Trophoblast cell (in vitro differentiated cells and primary cell): ENCODE results near the gene CPED1.

Experiments
- DNase-seq, 2 donors: peaks; one replicate each; pipeline ENCODE4 v3.0.0-alpha.2; 2016
- H2AFZ ChIP-seq: 2 replicates; pipeline ENCODE4 v1.6.1; 2013; ENCODE audit warnings: low read length, moderate library complexity, mild to moderate bottlenecking; ENCODE audit not compliant: insufficient read depth, poor library complexity
- H2AK5ac ChIP-seq: 2 replicates; pipeline ENCODE4 v1.6.1; 2013; ENCODE audit warnings: mild to moderate bottlenecking, low read length
- H2BK120ac ChIP-seq: 2 replicates; pipeline ENCODE4 v1.6.1; 2013; ENCODE audit warnings: low read length, mild to moderate bottlenecking, moderate library complexity; ENCODE audit not compliant: insufficient read depth, poor library complexity
- H2BK12ac ChIP-seq: 2 replicates; pipeline ENCODE4 v1.6.1; 2013; ENCODE audit warnings: mild to moderate bottlenecking, low read length, moderate library complexity
- H2BK5ac ChIP-seq: 2 replicates; pipeline ENCODE4 v1.6.1; 2013; ENCODE audit warnings: low read length, low read depth, moderate library complexity, mild to moderate bottlenecking; ENCODE audit not compliant: poor library complexity
- H3K14ac ChIP-seq: 2 replicates; pipeline ENCODE4 v1.6.1; 2013; ENCODE audit warnings: mild to moderate bottlenecking, low read length
- H3K18ac ChIP-seq: 2 replicates; pipeline ENCODE4 v1.6.1; 2013; ENCODE audit warnings: mild to moderate bottlenecking, low read length
- H3K23ac ChIP-seq: 2 replicates; pipeline ENCODE4 v1.6.1; 2013; ENCODE audit warnings: low read length
- H3K27ac ChIP-seq: 2 replicates; pipeline ENCODE4 v1.5.1; 2013; ENCODE audit warnings: low read depth, mild to moderate bottlenecking, inconsistent platforms, low read length, moderate library complexity
- H3K27me3 ChIP-seq: 2 replicates; pipeline ENCODE4 v1.6.1; 2013; ENCODE audit warnings: inconsistent platforms, mild to moderate bottlenecking, low read length, moderate library complexity; ENCODE audit not compliant: insufficient read depth
- H3K36me3 ChIP-seq, 2 experiments: 1 replicate in 1 of 2; 2 replicates in 1 of 2; pipeline ENCODE4 v1.6.1; 2013; ENCODE audit warnings: low read length in 2 of 2, mild to moderate bottlenecking in 2 of 2, moderate library complexity in 1 of 2; ENCODE audit not compliant: insufficient read depth in 2 of 2, control insufficient read depth in 1 of 2
- H3K4ac ChIP-seq: 2 replicates; pipeline ENCODE4 v1.6.1; 2013; ENCODE audit warnings: low read depth, mild to moderate bottlenecking, low read length, moderate library complexity
- H3K4me1 ChIP-seq, 2 experiments: 1 replicate in 1 of 2; 2 replicates in 1 of 2; pipeline ENCODE4 v1.6.1; 2013; ENCODE audit warnings: low read length in 2 of 2, mild to moderate bottlenecking in 2 of 2, moderate library complexity in 1 of 2; ENCODE audit not compliant: insufficient read depth in 2 of 2, control insufficient read depth in 1 of 2
- H3K4me2 ChIP-seq: 2 replicates; pipeline ENCODE4 v1.6.1; 2013; ENCODE audit warnings: inconsistent platforms, mild to moderate bottlenecking, low read length, moderate library complexity
- H3K4me3 ChIP-seq: 2 replicates; pipeline ENCODE4 v1.5.1; 2013; ENCODE audit warnings: mild to moderate bottlenecking, low read depth, low read length, inconsistent platforms
- H3K79me1 ChIP-seq: one replicate; pipeline ENCODE4 v1.6.1; 2013; ENCODE audit warnings: low read length
- H3K79me2 ChIP-seq: 2 replicates; pipeline ENCODE4 v1.6.1; 2013; ENCODE audit warnings: low read length, mild to moderate bottlenecking; ENCODE audit not compliant: control insufficient read depth, insufficient read depth, poor library complexity
- H3K9ac ChIP-seq: 2 replicates; pipeline ENCODE4 v1.6.1; 2013; ENCODE audit warnings: mild to moderate bottlenecking, low read length
- H3K9me3 ChIP-seq: 2 replicates; pipeline ENCODE4 v1.6.1; 2013; ENCODE audit warnings: low read depth, mild to moderate bottlenecking, control low read depth, inconsistent platforms, low read length; ENCODE audit not compliant: insufficient read depth
- H4K12ac ChIP-seq: 2 replicates; pipeline ENCODE4 v1.6.1; 2013; ENCODE audit warnings: low read depth, mild to moderate bottlenecking, low read length, moderate library complexity
- H4K8ac ChIP-seq: 2 replicates; pipeline ENCODE4 v1.6.1; 2013; ENCODE audit warnings: low read depth, mild to moderate bottlenecking, low read length, moderate library complexity
- H4K91ac ChIP-seq: one replicate; pipeline ENCODE4 v1.6.1; 2013; ENCODE audit warnings: low read depth, mild to moderate bottlenecking, low read length, moderate library complexity
- WGBS: extraction: QIAGEN DNeasy Blood & Tissue Kit; methylation state at CpG from one replicate; pipeline ENCODE4 v1.1.7; 2013; ENCODE audit warnings: missing lambda C conversion rate; ENCODE audit not compliant: insufficient read length, insufficient coverage; ENCODE audit errors: extremely low coverage; 5-methylcytosine and 5-hydroxymethylcytosine counted together

Gene CPED1

GRCh38 chr7:121078701-121079227, 90.3 kb downstream of the CPED1 start:
- no peak overlapping the region for H3K14ac ChIP-seq
- no peaks in the 10 kb centered on the region for H3K27me3 ChIP-seq
- no peak overlapping the region for H3K23ac ChIP-seq
- H3K18ac ChIP-seq: no peak overlapping the region
- no peak overlapping the region for H4K91ac ChIP-seq
- no peaks in the 10 kb centered on the region for H3K79me2 ChIP-seq
- no peak overlapping the region for H3K27ac ChIP-seq
- H3K4ac ChIP-seq: no peak overlapping the region
- no peak overlapping the region for H4K8ac ChIP-seq
- no peak overlapping the region for H2BK12ac ChIP-seq
- H3K9ac ChIP-seq: no peak overlapping the region
- WGBS: no CpG with 5 or more reads among the region's 2 CpGs
- H3K79me1 ChIP-seq: no peaks in the 10 kb centered on the region
- no peaks in the 10 kb centered on the region for H3K9me3 ChIP-seq
- no peaks in the 10 kb centered on the region for H3K4me1 ChIP-seq
- no peaks in the 10 kb centered on the region for H3K36me3 ChIP-seq
- H2AFZ ChIP-seq: no peak overlapping the region
- no peak for DNase-seq
- no peak overlapping the region for H2AK5ac ChIP-seq
- H2BK5ac ChIP-seq: no peak overlapping the region
- H4K12ac ChIP-seq: no peak overlapping the region
- H2BK120ac ChIP-seq: no peak overlapping the region
- H3K4me2 ChIP-seq: no peak overlapping the region
- H3K4me3 ChIP-seq: no peak overlapping the region

GRCh38 chr7:121079425-121080169, 91.1 kb downstream of the CPED1 start:
- H3K79me2 ChIP-seq: no peaks in the 10 kb centered on the region
- no peak overlapping the region for H2AK5ac ChIP-seq
- H3K27me3 ChIP-seq: no peaks in the 10 kb centered on the region
- H3K4me2 ChIP-seq: no peak overlapping the region
- no peak overlapping the region for H4K12ac ChIP-seq
- H2BK5ac ChIP-seq: no peak overlapping the region
- no peak overlapping the region for H3K27ac ChIP-seq
- no peak overlapping the region for H3K4ac ChIP-seq
- H2BK12ac ChIP-seq: no peak overlapping the region
- H3K4me3 ChIP-seq: no peak overlapping the region
- no peak overlapping the region for H4K8ac ChIP-seq
- H2AFZ ChIP-seq: no peak overlapping the region
- H3K9ac ChIP-seq: no peak overlapping the region
- no peak overlapping the region for H4K91ac ChIP-seq
- DNase-seq: no peak
- H3K23ac ChIP-seq: no peak overlapping the region
- no peaks in the 10 kb centered on the region for H3K9me3 ChIP-seq
- no peak overlapping the region for H3K18ac ChIP-seq
- H3K36me3 ChIP-seq: no peaks in the 10 kb centered on the region
- H3K14ac ChIP-seq: no peak overlapping the region
- no peaks in the 10 kb centered on the region for H3K4me1 ChIP-seq
- WGBS: no CpG with 5 or more reads among the region's 5 CpGs
- no peak overlapping the region for H2BK120ac ChIP-seq
- no peaks in the 10 kb centered on the region for H3K79me1 ChIP-seq

DNA sequence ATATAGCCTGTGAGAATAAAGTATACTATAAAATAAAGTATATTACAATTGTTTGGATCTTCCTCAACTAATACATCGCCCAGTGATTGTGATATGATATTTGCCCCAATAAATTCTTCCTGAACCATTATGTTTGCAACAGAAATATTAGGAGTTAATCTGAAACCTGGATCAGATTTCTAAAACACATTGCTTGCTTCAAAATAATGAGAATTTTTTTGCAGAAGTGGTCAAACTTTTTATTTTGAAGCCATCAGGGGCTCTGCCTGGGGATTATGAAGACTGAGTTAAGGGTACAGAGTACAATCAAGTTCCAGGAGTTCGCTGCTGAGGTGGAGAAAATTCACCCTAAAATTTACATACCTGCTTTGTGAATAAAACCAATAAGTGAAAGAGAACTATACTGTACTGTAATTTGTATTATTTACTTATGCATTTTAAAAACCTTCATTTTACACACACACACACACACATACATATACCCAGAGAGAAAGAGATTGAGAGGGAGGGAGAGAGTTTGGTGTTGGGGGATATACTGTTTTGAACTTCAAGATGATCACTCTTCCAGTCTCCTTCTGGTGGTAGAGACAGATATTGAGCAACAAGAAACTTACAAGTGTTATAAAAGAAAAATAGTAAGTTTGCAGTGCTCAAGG, 91.9 kb downstream of the CPED1 start:
- Histone ChIP-seq H3K79me2 (no peaks in the 10 kb centered on the region), H2AFZ (no peak overlapping the region), H3K4me1 (no peaks in the 10 kb centered on the region), H3K23ac (no peak overlapping the region), H3K27me3 (no peaks in the 10 kb centered on the region), H3K9me3 (no peaks in the 10 kb centered on the region), H4K8ac (no peak overlapping the region), H2BK12ac (no peak overlapping the region), H2AK5ac (no peak overlapping the region), H3K18ac (no peak overlapping the region), H4K91ac (no peak overlapping the region), H3K14ac (no peak overlapping the region), H3K4me3 (no peak overlapping the region), H4K12ac (no peak overlapping the region), H2BK120ac (no peak overlapping the region), H3K79me1 (no peaks in the 10 kb centered on the region), H2BK5ac (no peak overlapping the region), H3K9ac (no peak overlapping the region), H3K4ac (no peak overlapping the region), H3K4me2 (no peak overlapping the region), H3K27ac (no peak overlapping the region), H3K36me3 (no peaks in the 10 kb centered on the region)
- no CpG with 5 or more reads among the region's 2 CpGs for WGBS
- no peak for DNase-seq

DNA sequence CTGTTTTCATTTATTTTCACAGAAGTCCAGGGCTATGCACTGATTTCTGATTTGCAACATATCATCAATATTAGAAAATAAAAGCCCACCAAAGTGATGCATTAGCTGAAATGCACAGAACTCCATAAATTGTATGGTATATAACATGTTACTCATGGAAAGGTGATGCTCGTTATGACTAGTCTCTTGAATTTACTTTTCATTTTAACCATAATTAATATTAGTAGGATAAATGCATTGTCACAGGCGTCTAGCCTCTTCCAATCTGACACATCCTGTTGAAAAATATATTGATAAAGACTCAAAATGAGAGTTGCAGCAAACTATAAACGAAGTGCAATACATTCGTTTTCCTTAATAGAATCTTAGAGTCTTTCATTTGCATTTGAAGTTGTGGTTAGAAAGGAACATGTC, 92.4 kb downstream of the CPED1 start:
- Histone ChIP-seq H3K4me2 (no peak overlapping the region), H2AK5ac (no peak overlapping the region), H3K36me3 (no peaks in the 10 kb centered on the region), H2BK5ac (no peak overlapping the region), H2BK120ac (no peak overlapping the region), H3K4me3 (no peak overlapping the region), H2AFZ (no peak overlapping the region), H3K18ac (no peak overlapping the region), H4K91ac (no peak overlapping the region), H4K12ac (no peak overlapping the region), H3K9ac (no peak overlapping the region), H3K4me1 (no peaks in the 10 kb centered on the region), H2BK12ac (no peak overlapping the region), H4K8ac (no peak overlapping the region), H3K27ac (no peak overlapping the region), H3K4ac (no peak overlapping the region), H3K14ac (no peak overlapping the region), H3K79me1 (no peaks in the 10 kb centered on the region), H3K9me3 (no peaks in the 10 kb centered on the region), H3K79me2 (no peaks in the 10 kb centered on the region), H3K27me3 (no peaks in the 10 kb centered on the region), H3K23ac (no peak overlapping the region)
- DNase-seq: no peak
- no CpG with 5 or more reads among the region's 4 CpGs for WGBS
